ENCODE results near the gene PDXP.

Gene PDXP

GRCh38 chr22:37675930-37676735, 17.6 kb downstream of the PDXP start:
- peak overlapping the region; percentile 88 for H3K4me3 ChIP-seq (replicated peaks; ENCODE audit: low read depth, low read length)
- no peak for DNase-seq (ENCODE audit: extremely low read depth, low read depth)

GRCh38 chr22:37676736-37677492, 18.4 kb downstream of the PDXP start:
- TF ChIP-seq CTCF (IDR thresholded peaks at IDR 0.05; ENCODE audit: low read depth, low read length, missing control alignments), result no peak
- peak; percentile 92 for DNase-seq (ENCODE audit: extremely low read depth, low read depth)
- peak overlapping the region; percentile 88 for H3K4me3 ChIP-seq (replicated peaks; ENCODE audit: low read depth, low read length)

More at GRCh38 chr22:37675930-37676735, 17.6 kb downstream of the PDXP start:
- TF ChIP-seq CTCF (IDR thresholded peaks at IDR 0.05; ENCODE audit: low read depth, low read length, missing control alignments), result no peak

- peak overlapping the region; percentile 88 for H3K4me3 ChIP-seq (replicated peaks; ENCODE audit: low read depth, low read length)
- DNase-seq (ENCODE audit: extremely low read depth, low read depth), result no peak
- no peak for TF ChIP-seq CTCF (IDR thresholded peaks at IDR 0.05; ENCODE audit: low read depth, low read length, missing control alignments)
Observed at GRCh38 chr22:37677493-37677974, 19.0 kb downstream of the PDXP start.

GRCh38 chr22:37678372-37678771, 19.8 kb downstream of the PDXP start:
- peak overlapping the region; percentile 88 for H3K4me3 ChIP-seq (replicated peaks; ENCODE audit: low read depth, low read length)
- no peak for DNase-seq (ENCODE audit: extremely low read depth, low read depth)
- no peak for TF ChIP-seq CTCF (IDR thresholded peaks at IDR 0.05; ENCODE audit: low read depth, low read length, missing control alignments)

- no peak for DNase-seq (ENCODE audit: extremely low read depth, low read depth)
- no peak overlapping the region for H3K4me3 ChIP-seq (replicated peaks; ENCODE audit: low read depth, low read length)
- no peak for TF ChIP-seq CTCF (IDR thresholded peaks at IDR 0.05; ENCODE audit: low read depth, low read length, missing control alignments)
Observed at GRCh38 chr22:37679670-37680069, 21.1 kb downstream of the PDXP start.

GRCh38 chr22:37680191-37680851, 21.8 kb downstream of the PDXP start:
- DNase-seq (ENCODE audit: extremely low read depth, low read depth), result no peak
- TF ChIP-seq CTCF (IDR thresholded peaks at IDR 0.05; ENCODE audit: low read depth, low read length, missing control alignments), result no peak
- no peak overlapping the region for H3K4me3 ChIP-seq (replicated peaks; ENCODE audit: low read depth, low read length)

Data from HFF-Myc (cell line).